HepG2 (cell line): Measurements from ENCODE around the gene TTC39C. TPM values are rescaled to one million over a fixed set of nuclear protein-coding genes. Genes with fewer than 3 reads are reported as not detected.
A peak's percentile ranks its signal among the peaks of the same experiment; 100 is the strongest.

Experiments
- ATAD3A ChIP-seq: sonication (generic); formaldehyde crosslinking; IDR thresholded peaks from 2 replicates; pipeline ENCODE4 v1.4.0; 2020; ENCODE audit warnings: missing genetic modification reagents
- ESRRA ChIP-seq: sonication (generic); formaldehyde crosslinking; IDR thresholded peaks from 2 replicates; pipeline ENCODE4 v1.5.1; 2020; ENCODE audit warnings: mild to moderate bottlenecking, low read depth, missing genetic modification reagents
- FIP1L1 ChIP-seq: fragments of 200-400 bp; formaldehyde crosslinking; IDR thresholded peaks from 2 replicates; pipeline ENCODE4 v1.6.1; 2018; ENCODE audit warnings: low read depth, mild to moderate bottlenecking, low read length, moderate library complexity, borderline replicate concordance; ENCODE audit not compliant: insufficient read depth
- FOXP1 ChIP-seq, 2 experiments: fragments of 450-650 bp in 1 of 2; IDR thresholded peaks; 2 replicates each; pipeline ENCODE4 v1.6.1; 2017 to 2018; ENCODE audit warnings: antibody characterized with exemption in 1 of 2
- MAFG ChIP-seq: sonication (generic); formaldehyde crosslinking; IDR thresholded peaks from 2 replicates; pipeline ENCODE4 v1.5.1; 2020; ENCODE audit warnings: mild to moderate bottlenecking, missing genetic modification reagents
- PHB2 ChIP-seq: fragments of 450-650 bp; IDR thresholded peaks from 2 replicates; pipeline ENCODE4 v1.6.1; 2018; ENCODE audit not compliant: partially characterized antibody
- PLRG1 ChIP-seq: fragments of 450-650 bp; conservative IDR thresholded peaks from 2 replicates; pipeline ENCODE4 v1.6.1; 2016
- ZFY ChIP-seq: sonication (generic); formaldehyde crosslinking; IDR thresholded peaks from 2 replicates; pipeline ENCODE4 v1.4.0; 2020; ENCODE audit warnings: missing genetic modification reagents
- ZKSCAN5 ChIP-seq: sonication (generic); formaldehyde crosslinking; IDR thresholded peaks from 2 replicates; pipeline ENCODE4 v1.5.1; 2020; ENCODE audit warnings: mild to moderate bottlenecking, missing genetic modification reagents
- ZNF556 ChIP-seq: sonication (generic); formaldehyde crosslinking; IDR thresholded peaks from 2 replicates; pipeline ENCODE4 v1.4.0; 2020; ENCODE audit warnings: mild to moderate bottlenecking, missing genetic modification reagents, borderline replicate concordance
- ZNF564 ChIP-seq: sonication (generic); formaldehyde crosslinking; IDR thresholded peaks from 2 replicates; pipeline ENCODE4 v1.8.1; 2023; ENCODE audit warnings: mild to moderate bottlenecking, missing genetic modification reagents
- polyA plus RNA-seq, 8 experiments: library from polyadenylated mRNA; depleted of rRNA in 3 of 8; stranded (reverse) in 7 of 8; unstranded in 1 of 8; fragments of >200 nt; fragmentation: Illumina TruSeq in 4 of 8; extraction: Trizol in 4 of 8; gene quantifications; 2 replicates each; pipeline versions ENCODE4 v1.2.1 to v1.2.3, GENCODE V29; 2011 to 2016; ENCODE audit warnings: low read depth in 4 of 8, missing spikeins in 1 of 8, mixed read lengths in 1 of 8; ENCODE audit not compliant: insufficient read depth in 1 of 8
- total RNA-seq, 5 experiments: library from RNA; depleted of rRNA; stranded (reverse); fragments of >200 nt; fragmentation: Illumina TruSeq; extraction: Trizol; gene quantifications; 2 replicates each; pipeline ENCODE4 v1.2.3, GENCODE V29; 2016; ENCODE audit warnings: low read depth in 1 of 5
- TF ChIP-seq, protein P1 (sequence below), 2 experiments: sonication (generic) in 1 of 2; formaldehyde crosslinking in 1 of 2; IDR thresholded peaks; 2 replicates each; pipeline versions ENCODE4 v1.6.1 to v1.9.0; 2014 to 2022; ENCODE audit warnings: antibody characterized with exemption in 1 of 2, borderline replicate concordance in 1 of 2, inconsistent platforms in 1 of 2, low read depth in 1 of 2, missing genetic modification reagents in 1 of 2
- TF ChIP-seq, protein P2 (sequence below): sonication (generic); formaldehyde crosslinking; IDR thresholded peaks from 2 replicates; pipeline ENCODE4 v1.5.1; 2020; ENCODE audit warnings: mild to moderate bottlenecking, moderate library complexity, missing genetic modification reagents
- TF ChIP-seq, protein P3 (sequence below): IDR thresholded peaks from 2 replicates; pipeline ENCODE4 v1.6.1; 2016; ENCODE audit warnings: low read depth, missing genetic modification reagents, missing compliant biosample characterization

The TTC39C gene
- total and polyA plus RNA-seq, 2 of the 13 experiments (the other 11 are each of a cell fraction or from before 2014, with no cell fraction given) = 19.1 to 25.9 TPM

- TF ChIP-seq, protein P1, sequence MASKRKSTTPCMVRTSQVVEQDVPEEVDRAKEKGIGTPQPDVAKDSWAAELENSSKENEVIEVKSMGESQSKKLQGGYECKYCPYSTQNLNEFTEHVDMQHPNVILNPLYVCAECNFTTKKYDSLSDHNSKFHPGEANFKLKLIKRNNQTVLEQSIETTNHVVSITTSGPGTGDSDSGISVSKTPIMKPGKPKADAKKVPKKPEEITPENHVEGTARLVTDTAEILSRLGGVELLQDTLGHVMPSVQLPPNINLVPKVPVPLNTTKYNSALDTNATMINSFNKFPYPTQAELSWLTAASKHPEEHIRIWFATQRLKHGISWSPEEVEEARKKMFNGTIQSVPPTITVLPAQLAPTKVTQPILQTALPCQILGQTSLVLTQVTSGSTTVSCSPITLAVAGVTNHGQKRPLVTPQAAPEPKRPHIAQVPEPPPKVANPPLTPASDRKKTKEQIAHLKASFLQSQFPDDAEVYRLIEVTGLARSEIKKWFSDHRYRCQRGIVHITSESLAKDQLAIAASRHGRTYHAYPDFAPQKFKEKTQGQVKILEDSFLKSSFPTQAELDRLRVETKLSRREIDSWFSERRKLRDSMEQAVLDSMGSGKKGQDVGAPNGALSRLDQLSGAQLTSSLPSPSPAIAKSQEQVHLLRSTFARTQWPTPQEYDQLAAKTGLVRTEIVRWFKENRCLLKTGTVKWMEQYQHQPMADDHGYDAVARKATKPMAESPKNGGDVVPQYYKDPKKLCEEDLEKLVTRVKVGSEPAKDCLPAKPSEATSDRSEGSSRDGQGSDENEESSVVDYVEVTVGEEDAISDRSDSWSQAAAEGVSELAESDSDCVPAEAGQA (IDR thresholded peaks at IDR 0.05; ENCODE audit: low read depth) = no peak
- TF ChIP-seq, protein P1 (CRISPR knock-in tag; IDR thresholded peaks at IDR 0.05; ENCODE audit: borderline replicate concordance) = no peak
- TF ChIP-seq PHB2 (no peak), ZFY (CRISPR knock-in tag) (peak; percentile 53; the same call in 1 of the 2 replicates), FOXP1 (IDR thresholded peaks at IDR 0.05) (no peak), FOXP1 (CRISPR knock-in tag; IDR thresholded peaks at IDR 0.05) (no peak), ATAD3A (CRISPR knock-in tag) (no peak), ZNF556 (no peak), PLRG1 (no peak), ZKSCAN5 (no peak), ESRRA (CRISPR knock-in tag) (no peak), ZNF564 (CRISPR knock-in tag) (no peak), FIP1L1 (no peak), MAFG (CRISPR knock-in tag) (no peak)
- TF ChIP-seq, protein P2, sequence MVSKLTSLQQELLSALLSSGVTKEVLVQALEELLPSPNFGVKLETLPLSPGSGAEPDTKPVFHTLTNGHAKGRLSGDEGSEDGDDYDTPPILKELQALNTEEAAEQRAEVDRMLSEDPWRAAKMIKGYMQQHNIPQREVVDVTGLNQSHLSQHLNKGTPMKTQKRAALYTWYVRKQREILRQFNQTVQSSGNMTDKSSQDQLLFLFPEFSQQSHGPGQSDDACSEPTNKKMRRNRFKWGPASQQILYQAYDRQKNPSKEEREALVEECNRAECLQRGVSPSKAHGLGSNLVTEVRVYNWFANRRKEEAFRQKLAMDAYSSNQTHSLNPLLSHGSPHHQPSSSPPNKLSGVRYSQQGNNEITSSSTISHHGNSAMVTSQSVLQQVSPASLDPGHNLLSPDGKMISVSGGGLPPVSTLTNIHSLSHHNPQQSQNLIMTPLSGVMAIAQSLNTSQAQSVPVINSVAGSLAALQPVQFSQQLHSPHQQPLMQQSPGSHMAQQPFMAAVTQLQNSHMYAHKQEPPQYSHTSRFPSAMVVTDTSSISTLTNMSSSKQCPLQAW = no peak
- TF ChIP-seq, protein P3, sequence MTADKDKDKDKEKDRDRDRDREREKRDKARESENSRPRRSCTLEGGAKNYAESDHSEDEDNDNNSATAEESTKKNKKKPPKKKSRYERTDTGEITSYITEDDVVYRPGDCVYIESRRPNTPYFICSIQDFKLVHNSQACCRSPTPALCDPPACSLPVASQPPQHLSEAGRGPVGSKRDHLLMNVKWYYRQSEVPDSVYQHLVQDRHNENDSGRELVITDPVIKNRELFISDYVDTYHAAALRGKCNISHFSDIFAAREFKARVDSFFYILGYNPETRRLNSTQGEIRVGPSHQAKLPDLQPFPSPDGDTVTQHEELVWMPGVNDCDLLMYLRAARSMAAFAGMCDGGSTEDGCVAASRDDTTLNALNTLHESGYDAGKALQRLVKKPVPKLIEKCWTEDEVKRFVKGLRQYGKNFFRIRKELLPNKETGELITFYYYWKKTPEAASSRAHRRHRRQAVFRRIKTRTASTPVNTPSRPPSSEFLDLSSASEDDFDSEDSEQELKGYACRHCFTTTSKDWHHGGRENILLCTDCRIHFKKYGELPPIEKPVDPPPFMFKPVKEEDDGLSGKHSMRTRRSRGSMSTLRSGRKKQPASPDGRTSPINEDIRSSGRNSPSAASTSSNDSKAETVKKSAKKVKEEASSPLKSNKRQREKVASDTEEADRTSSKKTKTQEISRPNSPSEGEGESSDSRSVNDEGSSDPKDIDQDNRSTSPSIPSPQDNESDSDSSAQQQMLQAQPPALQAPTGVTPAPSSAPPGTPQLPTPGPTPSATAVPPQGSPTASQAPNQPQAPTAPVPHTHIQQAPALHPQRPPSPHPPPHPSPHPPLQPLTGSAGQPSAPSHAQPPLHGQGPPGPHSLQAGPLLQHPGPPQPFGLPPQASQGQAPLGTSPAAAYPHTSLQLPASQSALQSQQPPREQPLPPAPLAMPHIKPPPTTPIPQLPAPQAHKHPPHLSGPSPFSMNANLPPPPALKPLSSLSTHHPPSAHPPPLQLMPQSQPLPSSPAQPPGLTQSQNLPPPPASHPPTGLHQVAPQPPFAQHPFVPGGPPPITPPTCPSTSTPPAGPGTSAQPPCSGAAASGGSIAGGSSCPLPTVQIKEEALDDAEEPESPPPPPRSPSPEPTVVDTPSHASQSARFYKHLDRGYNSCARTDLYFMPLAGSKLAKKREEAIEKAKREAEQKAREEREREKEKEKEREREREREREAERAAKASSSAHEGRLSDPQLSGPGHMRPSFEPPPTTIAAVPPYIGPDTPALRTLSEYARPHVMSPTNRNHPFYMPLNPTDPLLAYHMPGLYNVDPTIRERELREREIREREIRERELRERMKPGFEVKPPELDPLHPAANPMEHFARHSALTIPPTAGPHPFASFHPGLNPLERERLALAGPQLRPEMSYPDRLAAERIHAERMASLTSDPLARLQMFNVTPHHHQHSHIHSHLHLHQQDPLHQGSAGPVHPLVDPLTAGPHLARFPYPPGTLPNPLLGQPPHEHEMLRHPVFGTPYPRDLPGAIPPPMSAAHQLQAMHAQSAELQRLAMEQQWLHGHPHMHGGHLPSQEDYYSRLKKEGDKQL (CRISPR knock-in tag) = no peak
Measured at GRCh38 chr18:24014062-24014985, at the start of gene TTC39C (continued).
